ENCODE results near the gene SUFU. TPM values are rescaled to one million over a fixed set of nuclear protein-coding genes. Genes with fewer than 3 reads are reported as not detected.

The SUFU gene
- total RNA-seq, 4 donors from 2014 or later = 5.5 to 13.3 (median 8.2) TPM

DNA sequence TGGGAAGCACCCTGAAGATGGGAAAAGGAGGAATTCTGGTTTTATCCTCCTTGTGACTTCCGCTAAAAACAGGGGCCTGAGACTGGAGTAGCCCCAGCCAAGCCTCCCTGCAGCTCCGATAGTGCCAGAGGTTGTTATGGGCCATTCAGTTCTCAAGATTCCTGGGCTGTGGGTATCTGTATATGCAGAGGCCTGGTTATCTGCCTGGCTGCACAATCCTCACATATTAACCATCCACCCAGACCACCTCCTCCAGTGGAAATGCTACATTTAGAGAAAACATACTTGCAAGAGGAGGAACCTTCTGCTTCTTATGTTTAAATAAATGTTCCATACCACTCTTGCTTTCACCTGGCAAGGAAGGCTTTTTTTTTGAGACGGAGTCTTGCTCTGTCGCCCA, 175.8 kb downstream of the SUFU start:
- TF ChIP-seq, protein P1, sequence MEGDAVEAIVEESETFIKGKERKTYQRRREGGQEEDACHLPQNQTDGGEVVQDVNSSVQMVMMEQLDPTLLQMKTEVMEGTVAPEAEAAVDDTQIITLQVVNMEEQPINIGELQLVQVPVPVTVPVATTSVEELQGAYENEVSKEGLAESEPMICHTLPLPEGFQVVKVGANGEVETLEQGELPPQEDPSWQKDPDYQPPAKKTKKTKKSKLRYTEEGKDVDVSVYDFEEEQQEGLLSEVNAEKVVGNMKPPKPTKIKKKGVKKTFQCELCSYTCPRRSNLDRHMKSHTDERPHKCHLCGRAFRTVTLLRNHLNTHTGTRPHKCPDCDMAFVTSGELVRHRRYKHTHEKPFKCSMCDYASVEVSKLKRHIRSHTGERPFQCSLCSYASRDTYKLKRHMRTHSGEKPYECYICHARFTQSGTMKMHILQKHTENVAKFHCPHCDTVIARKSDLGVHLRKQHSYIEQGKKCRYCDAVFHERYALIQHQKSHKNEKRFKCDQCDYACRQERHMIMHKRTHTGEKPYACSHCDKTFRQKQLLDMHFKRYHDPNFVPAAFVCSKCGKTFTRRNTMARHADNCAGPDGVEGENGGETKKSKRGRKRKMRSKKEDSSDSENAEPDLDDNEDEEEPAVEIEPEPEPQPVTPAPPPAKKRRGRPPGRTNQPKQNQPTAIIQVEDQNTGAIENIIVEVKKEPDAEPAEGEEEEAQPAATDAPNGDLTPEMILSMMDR (IDR thresholded peaks at IDR 0.05; ENCODE audit: low read depth) = no peak

DNA sequence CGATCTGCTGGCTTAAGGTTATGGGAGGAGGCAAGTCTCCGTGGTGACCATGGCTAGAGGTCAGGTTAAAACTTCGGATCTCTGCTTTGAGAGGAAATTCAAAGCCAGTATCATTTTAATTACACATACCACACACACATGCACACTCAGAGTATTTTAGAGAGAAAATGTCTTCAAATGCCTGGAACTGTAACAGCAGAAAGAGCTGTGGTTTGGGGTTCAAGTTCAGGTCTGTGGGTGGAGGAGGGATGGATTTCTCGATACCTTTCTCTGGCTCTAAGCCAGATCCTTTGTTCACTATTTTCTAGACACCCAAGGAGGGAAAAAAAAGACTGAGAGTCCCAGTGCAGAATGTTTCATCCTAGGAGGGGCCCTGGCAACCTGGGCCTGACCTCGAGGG, 177.9 kb downstream of the SUFU start:
- TF ChIP-seq, protein P1 (IDR thresholded peaks at IDR 0.05; ENCODE audit: low read depth) = no peak

DNA sequence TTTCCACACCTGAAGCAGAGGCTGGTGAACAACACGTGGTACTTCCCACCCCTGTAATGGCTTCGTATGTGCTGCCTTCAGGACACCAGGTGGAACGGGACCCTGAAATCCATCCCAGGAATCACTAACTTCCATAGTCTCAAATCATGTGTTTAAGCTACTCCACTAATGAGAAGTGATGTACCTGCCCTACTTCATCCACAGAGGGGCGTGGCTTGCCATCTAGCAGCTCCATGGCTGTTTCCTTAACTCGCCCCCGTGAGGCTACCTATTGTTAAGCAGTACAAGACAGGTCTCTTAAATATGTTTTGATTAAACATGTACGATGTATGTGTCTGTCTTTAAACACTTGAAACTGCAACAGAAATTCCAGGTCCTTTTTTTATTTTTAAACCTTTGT, 178.6 kb downstream of the SUFU start:
- TF ChIP-seq, protein P1 (IDR thresholded peaks at IDR 0.05; ENCODE audit: low read depth) = no peak

DNA sequence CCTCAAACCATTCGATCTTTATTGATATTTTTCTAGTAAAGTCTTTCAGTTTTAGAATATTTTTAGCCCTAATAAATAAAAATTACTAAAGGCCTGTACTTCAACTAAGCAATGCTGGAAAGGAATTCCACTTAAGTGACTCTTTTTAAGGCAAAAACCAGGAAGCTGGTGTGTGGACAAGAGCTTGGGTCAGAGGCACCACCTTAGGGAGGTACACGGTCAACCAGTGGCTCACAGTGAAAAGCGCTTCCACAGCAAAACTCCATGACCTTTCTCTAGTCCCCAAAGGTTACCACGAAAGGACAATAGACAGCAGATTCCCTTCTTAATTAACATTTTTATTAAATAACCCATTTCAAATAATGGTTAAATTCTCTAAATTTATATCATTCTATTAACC, 179.2 kb downstream of the SUFU start:
- TF ChIP-seq, protein P1 (IDR thresholded peaks at IDR 0.05; ENCODE audit: low read depth) = no peak

Small RNAs within 50 kb of the gene (small RNA-seq; reads per million reads assigned to genes)
- gene RNU6-43P = not detected

Other genes with a start within 250 kb of the SUFU start
- 10 to 100 TPM in 3 of 4 donors, 1 to 10 TPM in 1; 7.7 to 20.3 (median 12.4) TPM for gene NFKB2, start 108.3 kb upstream of the SUFU start, total RNA-seq
- 1 to 10 TPM in 1 of 4 donors, under 1 TPM in 3; 0.22 to 1.4 (median 0.54) TPM for gene PSD, start 85.2 kb upstream of the SUFU start, total RNA-seq
- gene FBXL15, start 83.1 kb upstream of the SUFU start, total RNA-seq = 10 to 100 TPM in 3 of 4 donors, 1 to 10 TPM in 1; 8.0 to 31.3 (median 15.5) TPM
- gene CUEDC2, start 71.4 kb upstream of the SUFU start, total RNA-seq = 10 to 100 TPM; 24.0 to 50.9 (median 40.7) TPM
- not detected for gene C10orf95, start 52.4 kb upstream of the SUFU start, total RNA-seq
- gene ACTR1A, start 1.3 kb upstream of the SUFU start, total RNA-seq = 100 to 1,000 TPM in 1 of 4 donors, 10 to 100 TPM in 3; 86.0 to 147 (median 88.3) TPM
- 100 to 1,000 TPM in 2 of 4 donors, 10 to 100 TPM in 2; 76.3 to 261 (median 111) TPM for gene TRIM8, start 140.5 kb downstream of the SUFU start, total RNA-seq
- gene ARL3, start 210.4 kb downstream of the SUFU start, total RNA-seq = 1 to 10 TPM; 3.7 to 6.5 (median 5.7) TPM
- 1 to 10 TPM; 2.6 to 8.1 (median 4.4) TPM for gene SFXN2, start 210.7 kb downstream of the SUFU start, total RNA-seq
- gene WBP1L, start 240.0 kb downstream of the SUFU start, total RNA-seq = 100 to 1,000 TPM in 3 of 4 donors, 10 to 100 TPM in 1; 92.8 to 185 (median 154) TPM

Data from subcutaneous adipose tissue (tissue), 4 donors.